Cardiac muscle cell (in vitro differentiated cells and primary cell): ENCODE data around the gene DYNLT1. TPM values are rescaled to one million over a fixed set of nuclear protein-coding genes. Genes with fewer than 3 reads are reported as not detected.
"Not testable (repeated sequence)": the region's sequence is repeated elsewhere in the genome, so short reads cannot be mapped to it uniquely, and the experiment has no call there.

Source experiments
- DNase-seq, 2 donors: peaks; one replicate each; pipeline versions ENCODE4 v3.0.0 to v3.0.0-alpha.2; 2010 to 2017; ENCODE audit warnings: low read depth in 1 of 2, low spot score in 1 of 2
- H3K27ac ChIP-seq: fragments of 200-600 bp; sonication (generic); 2 replicates; pipeline ENCODE4 v1.5.1; 2016
- H3K27me3 ChIP-seq: fragments of 200-600 bp; sonication (generic); 2 replicates; pipeline ENCODE4 v1.6.0; 2016; ENCODE audit warnings: control low read depth
- H3K36me3 ChIP-seq: fragments of 200-600 bp; sonication (generic); 2 replicates; pipeline ENCODE4 v1.5.1; 2016; ENCODE audit warnings: control low read depth
- H3K4me1 ChIP-seq: fragments of 200-600 bp; sonication (generic); 2 replicates; pipeline ENCODE4 v1.8.1; 2017; ENCODE audit warnings: low read depth, mild to moderate bottlenecking, mixed run types
- H3K4me3 ChIP-seq: fragments of 200-600 bp; sonication (generic); 2 replicates; pipeline ENCODE4 v1.5.1; 2016; ENCODE audit warnings: mild to moderate bottlenecking
- H3K9me3 ChIP-seq: fragments of 200-600 bp; sonication (generic); 2 replicates; pipeline ENCODE4 v1.5.1; 2017; ENCODE audit warnings: low read depth, mild to moderate bottlenecking, control low read depth
- polyA plus RNA-seq: library from polyadenylated mRNA; unstranded; fragments of >200 nt; fragmentation: Nextera tagmentation; extraction: Ambion mirVana; gene quantifications from 2 replicates; pipeline ENCODE4 v1.2.1, GENCODE V29; 2016
- total RNA-seq: library from RNA; depleted of rRNA; stranded (reverse); fragments of >200 nt; gene quantifications from 2 replicates; pipeline ENCODE4 v1.2.3, GENCODE V29; 2016
- TF ChIP-seq, protein P1 (sequence below): IDR thresholded peaks from 2 replicates; pipeline ENCODE4 v1.5.1; 2012; ENCODE audit warnings: low read depth, mild to moderate bottlenecking, low read length

DYNLT1 gene
- total and polyA plus RNA-seq, 2 experiments from 2014 or later: 86.5 to 459 TPM

DNA sequence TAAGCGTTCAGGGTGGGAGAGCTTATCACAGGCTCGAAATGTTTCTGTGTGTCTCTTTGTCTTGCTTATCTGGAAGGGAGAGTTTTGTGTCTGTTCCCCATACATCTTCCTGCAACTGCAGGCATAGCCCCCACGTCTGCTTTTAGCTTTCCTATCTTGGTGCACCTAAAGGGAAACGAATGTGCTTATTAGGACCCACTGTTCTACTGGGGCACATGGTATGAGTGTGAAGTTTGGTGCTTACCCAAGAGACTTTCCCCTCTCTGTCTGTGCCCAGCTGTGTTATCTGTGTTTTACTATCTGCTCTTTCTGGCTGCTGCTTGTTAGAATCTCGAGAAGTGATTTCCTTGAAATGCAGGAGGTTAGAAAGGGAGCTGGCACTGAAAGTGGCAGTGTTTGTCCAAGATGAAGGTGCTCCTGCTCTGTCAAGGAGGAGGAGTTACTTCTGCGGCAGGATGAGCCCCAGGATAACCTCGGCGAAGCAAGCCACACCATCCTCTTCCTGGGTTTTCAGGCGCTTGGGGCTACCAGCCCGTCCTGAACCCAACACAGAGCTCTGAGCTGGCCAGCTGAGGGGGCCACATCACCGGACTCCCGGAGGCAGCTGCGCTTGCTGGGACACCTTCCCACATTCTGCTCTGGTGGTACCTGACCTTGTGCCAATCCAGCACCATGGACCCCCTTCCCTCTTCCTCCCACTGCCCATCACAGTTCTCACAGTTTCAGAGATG lies 23.4 kb downstream of the DYNLT1 start:
- H3K27me3 ChIP-seq: no peaks in the 10 kb centered on the region
- no peak overlapping the region for H3K4me3 ChIP-seq
- TF ChIP-seq, protein P1, sequence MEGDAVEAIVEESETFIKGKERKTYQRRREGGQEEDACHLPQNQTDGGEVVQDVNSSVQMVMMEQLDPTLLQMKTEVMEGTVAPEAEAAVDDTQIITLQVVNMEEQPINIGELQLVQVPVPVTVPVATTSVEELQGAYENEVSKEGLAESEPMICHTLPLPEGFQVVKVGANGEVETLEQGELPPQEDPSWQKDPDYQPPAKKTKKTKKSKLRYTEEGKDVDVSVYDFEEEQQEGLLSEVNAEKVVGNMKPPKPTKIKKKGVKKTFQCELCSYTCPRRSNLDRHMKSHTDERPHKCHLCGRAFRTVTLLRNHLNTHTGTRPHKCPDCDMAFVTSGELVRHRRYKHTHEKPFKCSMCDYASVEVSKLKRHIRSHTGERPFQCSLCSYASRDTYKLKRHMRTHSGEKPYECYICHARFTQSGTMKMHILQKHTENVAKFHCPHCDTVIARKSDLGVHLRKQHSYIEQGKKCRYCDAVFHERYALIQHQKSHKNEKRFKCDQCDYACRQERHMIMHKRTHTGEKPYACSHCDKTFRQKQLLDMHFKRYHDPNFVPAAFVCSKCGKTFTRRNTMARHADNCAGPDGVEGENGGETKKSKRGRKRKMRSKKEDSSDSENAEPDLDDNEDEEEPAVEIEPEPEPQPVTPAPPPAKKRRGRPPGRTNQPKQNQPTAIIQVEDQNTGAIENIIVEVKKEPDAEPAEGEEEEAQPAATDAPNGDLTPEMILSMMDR: no peak
- no peak for DNase-seq
- peaks cover 4% of the 10 kb centered on the region for H3K36me3 ChIP-seq
- H3K27ac ChIP-seq: peak overlapping the region; percentile 74
- peaks cover 9% of the 10 kb centered on the region for H3K4me1 ChIP-seq
- no peaks in the 10 kb centered on the region for H3K9me3 ChIP-seq

DNA sequence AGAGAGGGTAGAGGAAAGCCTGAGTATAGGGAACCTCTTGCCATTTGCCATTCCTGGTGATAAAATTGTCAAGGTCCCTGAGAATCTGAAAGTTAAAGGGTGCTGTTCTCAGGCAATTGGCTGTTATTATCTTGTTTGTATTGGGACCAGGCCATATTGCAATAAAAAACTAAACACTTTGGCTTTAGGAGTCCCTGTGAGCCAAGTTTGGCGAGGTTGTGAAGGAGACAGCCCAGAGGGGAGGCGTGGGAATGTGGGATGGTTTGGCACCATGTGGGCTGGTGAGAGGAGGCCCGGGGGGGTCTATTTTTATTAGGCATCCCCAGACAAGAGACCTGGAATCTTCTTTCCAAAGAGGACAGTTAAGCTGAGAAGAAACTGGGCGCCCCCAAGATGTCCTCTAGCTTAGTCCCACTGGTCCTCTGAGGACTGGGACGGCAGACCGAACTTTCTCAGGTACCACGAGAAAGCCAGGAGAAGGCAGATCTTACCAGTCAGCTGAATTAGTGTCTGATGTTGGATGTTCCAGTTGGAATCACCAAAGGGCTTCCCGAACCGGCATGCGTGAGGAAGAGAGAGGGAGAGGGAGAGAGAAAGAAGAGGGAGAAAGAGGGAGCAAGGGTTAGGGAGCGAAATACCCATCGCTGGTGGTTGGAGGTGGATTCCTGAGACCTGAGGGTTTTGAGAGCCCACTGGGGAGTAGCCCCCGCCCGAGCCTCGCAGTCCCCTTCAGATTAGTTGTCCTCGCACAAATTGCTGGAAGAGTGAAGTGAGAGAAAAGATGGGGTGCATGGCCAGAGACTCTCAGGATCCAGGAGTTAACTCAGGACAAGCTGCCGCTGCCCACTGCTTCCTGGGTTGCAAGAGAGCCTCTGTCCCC lies 24.4 kb downstream of the DYNLT1 start:
- H3K4me1 ChIP-seq: peaks cover 9% of the 10 kb centered on the region

DNA sequence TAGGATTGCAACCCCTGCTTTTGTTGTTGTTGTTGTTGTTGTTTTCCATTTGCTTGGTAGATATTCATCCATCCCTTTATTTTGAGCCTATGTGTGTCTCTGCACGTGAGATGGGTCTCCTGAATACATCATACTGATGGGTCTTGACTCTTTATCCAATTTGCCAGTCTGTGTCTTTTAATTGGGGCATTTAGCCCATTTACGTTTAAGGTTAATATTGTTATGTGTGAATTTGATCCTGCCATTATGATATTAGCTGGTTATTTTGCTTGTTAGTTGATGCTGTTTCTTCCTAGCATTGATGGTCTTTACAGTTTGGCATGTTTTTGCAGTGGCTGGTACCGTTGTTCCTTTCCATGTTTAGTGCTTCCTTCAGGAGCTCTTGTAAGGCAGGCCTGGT lies 26.3 kb downstream of the DYNLT1 start:
- not testable (repeated sequence) for H3K27ac ChIP-seq, H3K36me3 ChIP-seq, H3K4me3 ChIP-seq, DNase-seq, H3K9me3 ChIP-seq, H3K27me3 ChIP-seq
- H3K4me1 ChIP-seq: peaks cover 17% of the 10 kb centered on the region

More for the DNA sequence above, 24.4 kb downstream of the DYNLT1 start:
- no peaks in the 10 kb centered on the region for H3K9me3 ChIP-seq
- DNase-seq: peak in 1 of 2 donors; percentile 12
- TF ChIP-seq, protein P1: no peak
- H3K27ac ChIP-seq: peak overlapping the region; percentile 74
- H3K27me3 ChIP-seq: no peaks in the 10 kb centered on the region
- no peak overlapping the region for H3K4me3 ChIP-seq
- peaks cover 4% of the 10 kb centered on the region for H3K36me3 ChIP-seq

DNA sequence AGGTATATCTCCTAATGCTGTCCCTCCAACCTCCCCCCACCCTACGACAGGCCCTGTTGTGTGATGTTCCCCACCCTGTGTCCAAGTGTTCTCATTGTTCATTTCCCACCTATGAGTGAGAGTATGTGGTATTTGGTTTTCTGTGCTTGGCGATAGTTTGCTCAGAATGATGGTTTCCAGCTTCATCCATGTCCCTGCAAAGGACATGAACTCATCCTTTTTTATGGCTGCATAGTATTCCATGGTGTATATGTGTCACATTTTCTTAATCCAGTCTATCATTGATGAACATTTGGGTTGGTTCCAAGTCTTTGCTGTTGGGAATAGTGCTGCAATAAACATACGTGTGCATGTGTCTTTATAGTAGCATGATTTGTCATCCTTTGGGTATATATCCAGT lies 29.9 kb downstream of the DYNLT1 start:
- Histone ChIP-seq H3K4me1 (peaks cover 43% of the 10 kb centered on the region), H3K27ac (peak overlapping the region; percentile 99)
- not testable (repeated sequence) for H3K36me3 ChIP-seq, DNase-seq, H3K27me3 ChIP-seq, H3K4me3 ChIP-seq, H3K9me3 ChIP-seq

DNA sequence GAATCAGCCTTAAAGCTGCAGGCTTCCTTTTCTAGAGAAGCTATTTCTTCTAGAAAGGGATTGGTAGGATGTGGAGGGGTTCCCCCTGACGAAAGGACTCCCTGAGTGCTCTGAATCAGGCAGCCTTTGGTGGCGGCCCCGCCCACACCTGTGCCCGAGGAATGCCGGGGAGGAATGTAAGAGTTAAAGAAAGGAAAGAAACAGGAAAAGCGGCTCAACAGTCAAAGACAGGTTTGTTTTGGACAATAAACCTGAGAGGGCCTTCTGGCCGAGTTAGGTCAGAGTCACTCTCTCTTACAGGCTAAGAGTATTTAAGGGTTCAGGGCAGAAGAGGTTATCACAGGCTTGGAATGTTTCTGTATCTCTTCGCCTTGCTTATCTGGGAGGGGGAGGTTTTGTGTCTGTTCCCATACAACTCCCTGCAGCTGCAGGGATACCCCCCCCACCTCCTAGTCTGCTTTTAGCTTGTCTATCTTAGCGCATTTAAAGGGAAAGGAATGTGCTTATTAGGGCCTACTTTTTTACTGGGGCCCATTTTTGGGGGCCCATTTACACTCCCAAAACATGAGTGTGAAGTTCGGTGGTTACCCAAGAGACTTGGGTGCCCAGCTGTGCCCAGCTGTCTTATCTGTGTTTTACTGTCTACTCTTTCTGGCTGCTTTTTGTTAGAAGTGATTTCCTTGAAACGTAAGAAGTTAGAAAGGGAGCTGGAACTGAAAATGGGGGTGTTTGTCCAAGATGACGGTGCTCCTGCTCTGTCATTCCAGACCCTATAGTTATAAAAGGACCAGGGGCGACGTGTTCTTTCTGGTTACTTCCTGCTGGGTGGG lies 32.8 kb downstream of the DYNLT1 start:
- Histone ChIP-seq H3K4me1 (peaks cover 46% of the 10 kb centered on the region), H3K27ac (peak overlapping the region; percentile 99), H3K36me3 (no peaks in the 10 kb centered on the region), H3K9me3 (no peaks in the 10 kb centered on the region), H3K27me3 (no peaks in the 10 kb centered on the region), H3K4me3 (no peak overlapping the region)
- TF ChIP-seq, protein P1: no peak
- DNase-seq: peak; percentile 41 to 74

DNA sequence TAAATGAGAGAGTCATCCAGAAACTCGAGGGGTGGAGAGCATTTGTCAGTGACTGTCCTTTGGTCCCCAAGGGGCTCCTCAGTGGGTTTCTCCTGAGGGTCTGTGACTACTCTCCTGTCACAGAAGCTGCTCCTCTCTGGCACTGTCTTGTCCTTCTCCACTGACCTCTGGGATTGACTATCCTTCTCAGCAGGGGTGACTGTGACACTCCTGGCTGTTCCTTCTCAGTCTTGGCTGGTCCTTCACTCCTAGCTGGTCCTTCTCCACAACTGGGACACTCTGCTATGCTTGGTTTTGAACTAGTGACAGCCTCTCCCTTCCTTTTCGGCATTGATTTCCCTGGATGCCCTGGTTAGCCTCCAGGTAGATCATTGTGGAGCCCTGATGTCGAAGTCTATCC lies 33.5 kb downstream of the DYNLT1 start:
- no peak for DNase-seq
- no peaks in the 10 kb centered on the region for H3K36me3 ChIP-seq
- H3K27ac ChIP-seq: peak overlapping the region; percentile 99
- no peaks in the 10 kb centered on the region for H3K27me3 ChIP-seq
- TF ChIP-seq, protein P1: no peak
- no peaks in the 10 kb centered on the region for H3K9me3 ChIP-seq
- peaks cover 46% of the 10 kb centered on the region for H3K4me1 ChIP-seq
- H3K4me3 ChIP-seq: no peak overlapping the region
